ENCODE results near the gene NELL1.

Gene NELL1

DNA sequence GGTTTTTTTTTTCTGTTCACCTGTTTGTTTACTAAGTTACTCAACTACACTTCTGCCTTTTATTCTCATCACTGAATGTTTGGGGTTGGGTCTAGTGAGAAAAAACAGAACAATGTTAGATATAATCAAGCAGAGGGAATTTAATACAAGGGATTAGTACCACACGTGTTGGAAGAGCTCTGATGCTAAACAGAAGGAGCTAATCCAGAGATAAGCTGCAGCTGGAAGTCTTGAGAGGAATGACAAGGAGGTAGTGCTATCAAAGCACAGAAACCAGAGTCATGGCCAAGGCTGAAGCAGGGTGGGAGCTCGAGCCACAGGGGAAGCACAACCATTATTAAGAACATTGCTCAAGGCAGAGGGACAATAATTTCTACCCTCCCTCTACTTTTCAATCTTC lies 919.4 kb downstream of the NELL1 start:
- intact Hi-C loops (cut with DNase I), result no loop called here
- no peak for DNase-seq

GRCh38 chr11:21602699-21603098 lies 933.3 kb downstream of the NELL1 start:
- intact Hi-C loops (cut with DNase I), result no loop called here
- DNase-seq, result no peak

- intact Hi-C loops (cut with DNase I), result no loop called here
- DNase-seq, result no peak
These were observed 934.5 kb downstream of the NELL1 start for GRCh38 chr11:21603886-21604285.

DNA sequence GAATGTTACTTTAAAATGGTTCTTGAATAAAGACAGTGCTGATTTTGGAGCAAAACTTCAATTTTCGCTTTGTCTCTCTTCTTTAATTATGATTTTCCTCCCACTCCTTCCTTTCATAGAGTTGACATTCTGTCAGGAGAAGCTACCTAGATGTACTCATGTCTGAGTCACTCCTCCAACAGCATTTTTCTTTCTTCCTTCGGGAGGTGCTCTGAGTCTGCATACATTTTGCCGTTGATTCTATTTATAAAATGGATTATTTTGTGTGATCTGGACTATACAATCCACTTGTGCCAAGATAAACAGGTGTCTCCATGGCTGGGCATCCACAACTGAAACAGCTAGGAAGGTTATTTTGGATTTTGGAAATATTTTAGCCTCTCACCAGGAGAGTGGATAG lies 935.2 kb downstream of the NELL1 start:
- intact Hi-C loops (cut with DNase I), result no loop called here

DNA sequence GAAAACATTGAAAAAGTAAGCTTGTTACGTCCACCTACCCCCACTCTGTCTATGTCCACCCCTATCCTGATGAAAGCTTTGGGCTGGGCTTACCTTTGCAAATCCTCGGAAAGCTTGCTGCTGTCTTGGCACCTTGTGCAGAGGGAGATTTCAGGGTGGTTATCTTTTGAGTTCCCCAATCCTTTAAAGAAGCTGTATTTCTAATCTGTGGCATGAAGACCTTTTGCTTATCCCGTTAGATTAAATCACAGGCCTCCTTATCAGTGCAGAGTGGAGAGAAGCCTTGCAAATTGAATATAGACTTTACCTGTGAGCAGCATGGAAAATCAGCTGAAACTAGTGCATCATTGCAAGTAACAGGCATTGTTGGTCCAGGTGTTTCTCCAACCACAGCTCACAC lies 942.9 kb downstream of the NELL1 start:
- DNase-seq, result no peak
- intact Hi-C loops (cut with DNase I), result no loop called here

More for the DNA sequence above, 935.2 kb downstream of the NELL1 start:
- DNase-seq, result no peak

- no peak for DNase-seq
- intact Hi-C loops (cut with DNase I), result no loop called here
These were observed 945.6 kb downstream of the NELL1 start for GRCh38 chr11:21614961-21615360.

GRCh38 chr11:21615955-21616371 lies 946.6 kb downstream of the NELL1 start:
- DNase-seq, result no peak

GRCh38 chr11:21622566-21622965 lies 953.2 kb downstream of the NELL1 start:
- DNase-seq, result no peak
- intact Hi-C loops (cut with DNase I), result no loop called here

More at GRCh38 chr11:21615955-21616371, 946.6 kb downstream of the NELL1 start:
- intact Hi-C loops (cut with DNase I), result no loop called here

DNA sequence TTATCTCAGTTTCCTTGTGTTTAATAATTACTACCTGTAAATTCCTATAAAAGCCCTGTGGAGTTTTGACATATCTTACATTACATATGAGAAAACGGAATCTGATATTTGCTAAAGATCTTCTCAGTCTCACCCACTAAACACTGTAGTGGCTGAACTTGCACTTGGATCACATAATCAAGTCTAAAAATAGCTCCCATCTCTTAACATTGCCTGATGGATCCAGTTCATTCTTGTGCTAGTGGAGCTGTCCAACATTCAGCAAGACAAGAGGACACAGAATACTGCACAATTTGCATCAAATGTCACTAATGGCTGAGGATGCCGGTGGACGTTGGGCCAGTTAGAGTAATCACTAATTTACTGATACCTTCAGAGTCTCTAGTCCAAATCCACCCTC lies 953.6 kb downstream of the NELL1 start:
- no peak for DNase-seq

More for the DNA sequence above, 953.6 kb downstream of the NELL1 start:
- intact Hi-C loops (cut with DNase I), result no loop called here
